GM12891 (cell line): ENCODE data around the gene CYB5A.

Experiments used
- POLR2AphosphoS5 ChIP-seq: IDR thresholded peaks from 2 replicates; pipeline ENCODE4 v1.6.1; 2011; ENCODE audit warnings: low read depth, low read length, control low read depth
- TAF1 ChIP-seq: IDR thresholded peaks from 2 replicates; pipeline ENCODE4 v1.6.1; 2011; ENCODE audit warnings: low read depth, low read length, control low read depth

DNA sequence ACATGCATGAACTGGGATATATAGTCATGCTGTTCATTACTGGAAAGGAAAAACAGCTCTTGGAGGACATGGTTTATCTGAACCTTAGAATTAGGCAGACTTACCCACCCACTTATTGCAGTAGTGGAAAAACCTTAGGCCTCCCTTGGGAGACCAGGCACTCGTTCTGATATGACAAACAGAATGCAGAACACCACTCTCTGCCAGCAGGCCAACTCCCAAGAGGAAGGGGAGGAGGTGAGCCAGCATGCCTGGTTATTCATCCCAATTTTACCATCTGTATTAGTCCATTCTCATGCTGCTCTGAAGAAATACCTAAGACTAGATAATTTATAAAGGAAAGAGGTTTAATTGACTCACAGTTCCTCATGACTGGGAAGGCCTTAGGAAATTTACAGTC lies 41.3 kb upstream of the CYB5A start:
- no peak for TF ChIP-seq POLR2AphosphoS5
- TF ChIP-seq TAF1, result no peak
